ENCODE data around the gene ZNF862.

DNA sequence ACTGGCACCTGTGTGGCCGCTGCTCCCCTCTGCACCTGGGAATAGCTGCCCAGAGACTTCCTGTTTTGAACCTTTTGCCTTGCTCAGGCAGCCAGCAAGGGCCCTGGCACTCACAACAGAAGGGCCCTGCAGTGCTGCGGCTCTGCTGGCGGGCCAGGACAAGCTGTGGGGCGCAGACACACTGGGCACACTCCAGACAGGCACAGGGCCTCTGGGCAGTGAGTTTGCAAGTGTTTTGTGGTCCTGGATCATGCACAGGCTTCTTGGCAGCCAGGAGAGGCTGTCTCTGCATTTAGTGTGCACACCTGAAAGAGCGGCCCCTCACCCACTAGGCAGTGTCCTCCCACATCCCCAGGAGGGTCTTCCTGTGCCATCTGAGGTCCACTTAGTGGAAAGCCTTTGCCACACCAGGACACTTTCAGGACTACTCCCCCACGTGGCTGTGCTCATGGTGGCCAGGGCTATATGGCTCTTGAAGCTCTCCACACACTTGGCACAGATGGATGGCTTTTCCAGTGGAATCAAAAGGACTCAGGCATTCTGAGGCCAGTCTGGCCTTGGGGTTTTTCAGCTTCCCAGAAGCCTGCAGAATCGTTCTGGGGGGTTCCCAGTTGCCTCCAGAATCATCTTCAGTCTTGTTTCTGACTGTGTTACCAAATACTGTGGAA, 30.6 kb downstream of the ZNF862 start:
- TF ChIP-seq, protein P1, sequence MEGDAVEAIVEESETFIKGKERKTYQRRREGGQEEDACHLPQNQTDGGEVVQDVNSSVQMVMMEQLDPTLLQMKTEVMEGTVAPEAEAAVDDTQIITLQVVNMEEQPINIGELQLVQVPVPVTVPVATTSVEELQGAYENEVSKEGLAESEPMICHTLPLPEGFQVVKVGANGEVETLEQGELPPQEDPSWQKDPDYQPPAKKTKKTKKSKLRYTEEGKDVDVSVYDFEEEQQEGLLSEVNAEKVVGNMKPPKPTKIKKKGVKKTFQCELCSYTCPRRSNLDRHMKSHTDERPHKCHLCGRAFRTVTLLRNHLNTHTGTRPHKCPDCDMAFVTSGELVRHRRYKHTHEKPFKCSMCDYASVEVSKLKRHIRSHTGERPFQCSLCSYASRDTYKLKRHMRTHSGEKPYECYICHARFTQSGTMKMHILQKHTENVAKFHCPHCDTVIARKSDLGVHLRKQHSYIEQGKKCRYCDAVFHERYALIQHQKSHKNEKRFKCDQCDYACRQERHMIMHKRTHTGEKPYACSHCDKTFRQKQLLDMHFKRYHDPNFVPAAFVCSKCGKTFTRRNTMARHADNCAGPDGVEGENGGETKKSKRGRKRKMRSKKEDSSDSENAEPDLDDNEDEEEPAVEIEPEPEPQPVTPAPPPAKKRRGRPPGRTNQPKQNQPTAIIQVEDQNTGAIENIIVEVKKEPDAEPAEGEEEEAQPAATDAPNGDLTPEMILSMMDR (IDR thresholded peaks at IDR 0.05 in 4 of 5, conservative IDR thresholded peaks at IDR 0.05 in 1 of 5), result no peak
- TF ChIP-seq POLR2A (IDR thresholded peaks at IDR 0.05), result no peak
